HL-60 (cell line): Measurements from ENCODE around the gene KAT2B.
A peak's percentile ranks its signal among the peaks of the same experiment; 100 is the strongest.

Source experiments
- CTCF ChIP-seq: IDR thresholded peaks from one replicate; pipeline ENCODE4 v1.5.1; 2011; ENCODE audit warnings: low read length, control low read depth, inconsistent platforms; ENCODE audit not compliant: insufficient read depth
- POLR2AphosphoS5 ChIP-seq: IDR thresholded peaks from 2 replicates; pipeline ENCODE4 v1.6.1; 2012; ENCODE audit warnings: low read depth

GRCh38 chr3:20104167-20104661 is 64.0 kb downstream of the KAT2B start:
- TF ChIP-seq CTCF (no peak), POLR2AphosphoS5 (peak; percentile 37; the same call in 1 of the 2 replicates)
